NCI-H2227 (cell line): ENCODE results near the gene DVL2.
A peak's percentile ranks its signal among the peaks of the same experiment; 100 is the strongest.

ENCODE experiments used
- DNase-seq: peaks from one replicate; lab custom pipeline; 2025; ENCODE audit not compliant: unreplicated experiment; lab: John Stamatoyannopoulos, UW

The DVL2 gene

DNA sequence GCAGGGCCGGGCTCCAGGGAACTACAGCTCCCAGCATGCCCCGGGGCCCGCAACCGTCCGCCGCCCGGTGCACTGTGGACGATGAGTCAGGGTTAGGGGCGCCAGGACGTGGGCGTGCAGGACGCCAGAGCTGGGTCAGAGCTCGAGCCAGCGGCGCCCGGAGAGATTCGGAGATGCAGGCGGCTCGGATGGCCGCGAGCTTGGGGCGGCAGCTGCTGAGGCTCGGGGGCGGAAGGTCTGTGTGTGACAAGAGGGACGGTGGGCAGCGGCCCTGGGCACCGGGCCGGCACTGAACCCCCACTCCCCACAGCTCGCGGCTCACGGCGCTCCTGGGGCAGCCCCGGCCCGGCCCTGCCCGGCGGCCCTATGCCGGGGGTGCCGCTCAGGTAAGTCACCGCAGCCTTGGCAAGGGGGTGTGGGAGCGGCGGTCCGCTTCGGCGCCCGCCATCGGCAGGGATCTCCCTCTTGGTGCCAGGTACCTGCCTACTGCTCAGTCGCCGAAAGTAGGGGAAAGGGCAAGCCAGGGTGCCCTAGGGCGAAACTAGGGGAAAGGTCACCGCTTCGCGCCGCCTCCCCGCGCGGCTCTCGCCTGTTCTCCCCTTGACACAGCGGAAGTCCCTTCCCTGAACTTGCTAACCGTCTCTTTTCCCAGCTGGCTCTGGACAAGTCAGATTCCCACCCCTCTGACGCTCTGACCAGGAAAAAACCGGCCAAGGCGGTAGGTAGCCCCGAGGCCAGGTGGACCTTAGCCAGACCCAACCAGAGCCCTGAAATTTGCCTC is 14.3 kb downstream of the DVL2 start, which contains the start of the genes ACADVL and DLG4:
TSS of gene ACADVL (plus strand) at position 127 of the 781 bp plus-strand sequence. CDS start at position 174, 47 bp downstream.
TSS of gene DLG4 (minus strand) at position 25 of the 781 bp plus-strand sequence.
- peak; percentile 81 for DNase-seq

DNA sequence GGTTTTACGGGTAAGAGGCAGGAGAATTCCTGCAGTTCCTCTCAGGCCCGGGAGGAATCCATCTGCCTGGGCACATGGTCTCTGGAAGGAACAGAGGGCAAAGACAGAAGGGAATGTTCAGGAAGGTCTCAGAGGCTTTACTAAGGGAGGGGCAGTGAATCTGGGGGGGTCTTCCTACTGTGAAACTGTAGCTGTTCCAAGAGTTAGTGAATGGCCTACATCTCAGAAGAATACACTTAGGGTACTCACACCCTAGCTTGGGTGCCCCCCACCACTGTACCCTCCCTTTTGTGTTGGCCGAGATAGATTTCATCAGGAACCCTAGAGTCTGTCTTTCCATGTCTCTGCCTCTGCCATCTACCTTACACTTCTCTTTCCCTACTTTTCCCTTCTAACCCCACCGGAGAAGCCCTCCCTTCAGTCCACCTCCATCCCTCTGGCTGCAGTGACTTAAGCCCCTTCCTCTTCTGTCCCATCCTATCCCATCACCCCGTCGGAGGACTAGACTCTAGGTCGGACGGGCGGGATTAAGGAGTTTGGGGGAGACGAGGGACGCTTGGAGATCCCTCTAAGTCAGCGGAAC is 15.0 kb downstream of the DVL2 start:
- DNase-seq: no peak

DNA sequence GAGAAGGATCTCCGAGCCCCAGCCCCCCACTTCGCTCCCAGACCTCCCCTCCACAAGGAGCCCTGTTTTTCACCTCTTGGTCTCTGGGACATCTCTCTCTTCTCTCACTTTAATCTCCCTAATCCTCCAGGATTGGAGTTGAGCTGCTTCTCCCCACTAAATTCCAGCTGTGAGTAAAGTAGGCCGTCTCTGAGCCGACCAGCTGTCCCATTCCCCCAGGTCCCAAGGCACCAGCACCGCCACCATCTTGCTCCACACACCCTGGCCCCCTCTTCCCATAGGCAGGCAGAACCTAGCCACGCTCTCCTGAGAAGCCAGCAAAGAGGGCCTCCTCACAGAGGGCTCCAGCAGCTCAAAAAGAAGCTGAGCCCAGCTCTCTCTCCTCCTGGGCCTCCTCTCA is 15.6 kb downstream of the DVL2 start:
- DNase-seq: no peak

DNA sequence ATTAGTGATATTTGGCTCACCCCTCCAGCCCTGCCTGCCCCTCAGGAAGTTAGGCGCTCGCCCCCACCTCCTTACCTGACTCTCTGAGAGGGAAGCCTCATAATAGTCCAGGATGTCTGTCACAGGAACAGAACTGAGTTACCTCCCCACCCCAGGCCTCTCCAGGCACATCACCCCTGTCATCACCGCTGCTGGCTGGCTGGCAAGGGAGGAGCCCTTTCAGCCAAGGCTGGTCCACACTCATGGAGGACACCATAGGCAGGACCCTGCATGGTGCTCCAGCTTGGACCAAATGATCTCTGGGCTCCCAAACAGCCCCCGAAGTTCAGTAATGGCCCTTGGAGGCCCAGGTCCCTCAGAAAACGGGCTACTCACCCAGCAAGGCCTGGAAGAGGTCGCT is 16.2 kb downstream of the DVL2 start:
- DNase-seq: no peak

DNA sequence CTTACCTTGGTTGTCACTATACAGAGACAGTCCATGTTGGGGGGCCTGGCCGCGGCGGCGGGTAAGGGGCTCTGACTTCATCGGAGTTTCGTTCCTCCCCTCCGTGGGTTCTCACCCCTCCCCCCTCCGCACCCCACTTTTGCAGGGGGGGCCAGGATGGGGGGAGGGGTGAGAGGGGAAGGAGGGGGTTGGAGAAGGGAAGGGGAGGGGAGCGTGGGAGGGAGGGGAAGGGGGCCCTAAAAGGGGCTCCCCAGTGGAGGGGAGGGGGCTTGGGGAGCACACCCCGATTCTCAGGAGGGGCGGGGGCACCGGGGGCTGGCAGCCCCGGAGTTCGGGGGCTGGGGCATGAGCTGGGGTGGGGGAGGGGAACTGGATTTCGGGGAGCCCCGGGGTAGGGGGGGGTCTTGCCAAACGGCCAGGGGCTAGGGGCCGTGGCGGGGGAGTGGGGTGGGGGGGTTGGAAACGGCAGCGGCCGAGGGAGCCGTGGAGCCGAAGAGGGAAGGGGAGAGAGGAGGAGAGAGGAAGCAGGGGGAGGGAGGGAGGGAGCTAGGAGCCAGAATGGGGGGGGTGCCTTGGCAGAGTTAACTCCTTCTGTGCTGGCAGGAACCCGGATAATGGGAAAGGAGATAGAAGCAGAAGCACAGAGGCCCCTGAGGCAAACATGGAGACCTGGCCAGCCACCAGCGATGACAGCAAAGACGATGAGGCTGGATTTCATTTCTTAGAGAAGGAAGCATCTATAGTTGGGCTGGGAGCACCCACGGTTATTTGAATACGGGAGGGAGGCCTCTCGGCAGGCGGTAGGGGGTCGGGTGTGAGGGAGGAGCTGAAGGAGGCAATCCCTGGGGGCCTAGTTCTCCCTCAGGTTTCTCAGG is 17.0 kb downstream of the DVL2 start:
- DNase-seq: peak; percentile 60

DNA sequence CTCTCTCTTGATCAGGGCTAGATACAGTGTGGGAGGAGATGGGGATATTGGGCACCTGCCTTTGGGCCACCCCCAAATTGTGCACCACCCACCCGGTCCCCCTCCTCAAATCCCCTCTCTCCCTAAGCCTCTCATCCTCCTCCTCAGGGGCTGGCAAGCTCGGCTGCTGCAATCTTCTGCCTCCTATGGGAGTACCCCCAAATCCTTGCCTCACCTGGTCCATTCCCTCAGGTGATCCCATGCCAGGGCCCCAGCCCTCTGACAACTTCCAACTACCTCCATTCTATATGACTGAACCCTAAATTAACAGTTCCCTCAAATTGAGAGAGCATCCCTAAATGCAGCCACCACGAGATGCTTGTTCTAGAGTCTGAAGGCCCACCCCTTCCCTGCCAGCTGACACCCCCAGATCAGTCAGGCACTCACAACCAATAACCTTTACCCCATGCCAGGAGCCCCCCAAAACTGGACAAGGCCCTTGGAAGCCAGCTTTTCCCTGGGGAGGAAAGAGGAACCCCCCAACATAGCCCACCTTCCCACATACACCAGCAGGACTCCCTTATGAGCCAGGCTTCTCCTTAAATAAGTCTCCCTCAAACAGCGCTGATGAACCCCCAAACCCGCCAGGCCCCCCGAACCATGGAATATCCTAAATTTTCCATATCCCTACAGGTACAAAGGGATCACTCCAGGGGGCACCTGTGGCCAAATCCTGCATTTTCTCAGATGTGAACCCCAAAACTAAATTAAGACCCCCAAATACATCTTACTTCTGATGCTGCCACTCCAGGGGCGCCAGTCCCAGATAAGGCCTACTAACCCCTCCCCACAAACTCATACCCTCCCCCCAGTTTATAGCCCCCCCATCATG is 17.8 kb downstream of the DVL2 start:
- DNase-seq: no peak

DNA sequence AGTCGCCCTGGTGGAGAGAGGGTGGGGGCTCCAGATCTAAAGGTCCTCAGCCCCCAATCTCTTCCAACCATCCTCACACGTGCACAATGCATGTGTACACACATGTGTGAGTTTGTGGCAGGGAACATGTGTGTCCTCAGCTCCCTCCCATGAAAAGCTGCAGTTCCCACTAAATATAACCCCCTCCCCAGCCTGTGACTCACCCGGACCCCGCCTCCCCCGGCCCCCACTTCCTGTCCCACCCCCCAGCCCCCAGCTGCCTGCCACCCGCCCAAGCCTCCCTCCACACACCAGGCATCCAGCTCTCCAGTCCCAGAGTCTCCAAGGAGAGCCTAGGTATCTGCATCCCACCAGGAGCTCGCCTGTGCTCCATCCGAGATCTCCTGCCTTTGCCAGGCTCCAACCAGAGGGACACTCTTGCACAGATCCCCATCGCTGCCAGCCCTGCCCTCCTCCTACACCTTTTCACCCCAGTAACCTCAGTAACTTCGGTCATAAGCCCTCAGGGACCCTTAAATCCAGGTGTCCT is 18.6 kb downstream of the DVL2 start:
- peak; percentile 29 for DNase-seq

DNA sequence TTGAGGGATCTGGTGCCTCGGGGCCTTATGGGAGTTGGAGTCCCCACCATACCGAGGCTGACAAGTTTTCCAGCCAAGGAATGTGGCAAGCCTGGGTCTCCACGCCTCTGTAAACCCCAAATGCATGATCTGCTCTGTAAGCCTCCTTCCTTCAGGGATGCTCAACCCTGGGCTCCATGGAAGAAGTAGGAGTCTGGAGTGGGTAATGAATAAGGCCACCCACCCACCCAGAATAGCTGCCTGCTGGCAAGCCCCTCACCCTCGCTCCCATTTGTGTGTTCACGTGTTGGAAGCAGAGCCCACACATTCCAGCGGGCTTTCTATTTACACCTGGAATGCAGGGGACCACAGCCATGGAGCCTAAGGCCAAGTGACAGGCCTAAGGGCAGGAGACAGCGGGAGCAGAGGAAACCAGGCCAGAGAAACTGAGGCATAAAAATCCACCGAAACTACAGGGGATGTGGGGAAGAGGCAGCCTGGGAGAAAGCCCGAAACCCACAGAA is 19.1 kb downstream of the DVL2 start:
- no peak for DNase-seq

DNA sequence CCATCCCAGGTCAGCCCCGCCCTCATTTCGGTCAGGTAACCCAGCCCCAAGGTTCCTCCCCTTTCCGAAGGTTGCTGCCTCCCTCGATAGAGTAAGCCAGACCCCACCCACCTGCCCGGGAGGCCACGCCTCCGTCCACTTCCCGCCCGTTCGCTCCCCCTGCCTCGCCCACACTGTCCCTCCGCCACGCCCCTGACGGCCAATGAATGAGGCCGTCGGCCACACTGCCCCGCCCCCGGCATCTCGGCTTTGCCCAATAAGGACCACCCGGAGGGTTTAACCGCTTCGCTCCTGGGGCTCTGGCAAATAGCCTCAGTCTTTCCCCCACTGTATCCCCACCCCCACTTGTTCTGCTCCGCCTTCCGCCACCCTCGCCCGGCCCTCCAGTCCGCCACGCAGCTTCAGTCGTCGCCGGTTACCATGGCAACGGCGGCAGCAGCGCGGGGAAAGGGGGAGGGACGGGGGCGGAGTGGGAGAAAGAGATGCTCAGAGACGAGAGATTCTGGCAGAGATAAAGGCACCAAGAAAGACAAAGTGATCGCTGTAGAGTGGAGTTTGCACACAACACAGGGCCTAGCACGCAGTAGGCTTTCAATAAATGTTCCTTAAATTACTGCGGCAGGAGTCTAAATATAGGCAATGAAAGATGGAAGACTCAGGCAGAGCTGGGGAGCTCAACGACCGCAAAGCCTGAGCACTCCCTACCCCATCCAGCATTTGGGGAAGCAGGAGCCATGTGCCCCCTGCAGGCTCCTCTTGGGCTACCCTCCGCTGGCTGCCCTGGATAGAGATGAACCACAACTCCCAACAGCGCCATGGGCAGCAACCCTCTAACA is 19.8 kb downstream of the DVL2 start:
- DNase-seq: peak; percentile 99

DNA sequence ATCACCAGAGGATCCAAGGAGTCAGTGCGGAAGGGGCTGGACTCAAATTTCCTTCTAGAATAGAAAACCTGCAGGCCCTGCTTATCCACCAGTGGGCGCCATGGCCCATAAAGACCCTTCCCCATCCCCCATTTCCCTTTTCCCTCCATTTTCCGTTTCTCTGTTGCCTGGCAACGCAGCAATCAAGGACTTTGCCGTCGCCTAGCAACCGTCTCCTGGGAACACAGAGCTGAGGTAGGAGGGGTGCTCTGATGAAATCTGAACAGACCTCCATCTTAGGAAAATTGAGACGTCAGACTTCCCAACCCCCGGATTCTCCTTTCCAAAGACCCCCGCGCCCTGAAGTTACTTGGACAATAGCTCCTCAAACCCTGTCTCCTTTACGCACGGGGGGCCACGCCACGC is 20.4 kb downstream of the DVL2 start:
- DNase-seq: peak; percentile 98

DNA sequence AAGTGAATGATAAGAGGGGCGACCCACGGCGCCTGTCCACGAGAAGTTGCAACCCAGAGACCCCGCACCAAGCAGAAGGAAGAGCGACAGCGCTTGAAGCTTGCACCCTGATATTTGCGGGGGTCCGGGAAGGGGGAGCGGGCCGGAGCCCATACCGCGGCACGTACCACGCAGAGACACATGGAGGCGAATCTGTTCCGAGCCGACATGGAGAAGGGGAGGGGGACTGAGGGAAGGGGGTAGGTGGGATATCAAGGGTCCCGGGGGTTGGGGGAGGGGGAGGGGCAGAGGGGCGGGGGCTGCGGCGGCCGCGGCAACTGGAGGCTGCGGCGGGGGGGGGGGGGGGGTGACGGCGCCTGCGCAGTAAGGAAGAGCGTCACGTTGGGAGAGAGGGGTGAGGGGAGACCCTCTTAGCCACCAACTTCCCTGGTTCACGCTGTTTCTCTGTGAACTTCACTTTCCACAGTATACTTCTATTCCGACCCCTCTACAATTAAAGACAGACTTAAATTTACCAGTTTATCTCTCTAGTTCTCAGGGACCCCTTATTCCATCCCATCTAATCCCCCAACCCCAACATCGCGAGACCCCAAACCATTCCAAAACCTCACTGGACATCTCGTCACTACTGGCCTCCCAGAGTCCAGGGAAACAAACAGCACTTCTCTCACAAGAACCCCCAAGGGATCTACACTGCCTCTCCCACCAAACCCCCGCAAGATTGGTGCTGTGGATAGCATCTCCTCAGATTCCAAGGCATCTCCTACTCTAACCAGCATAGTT is 22.6 kb downstream of the DVL2 start:
- no peak for DNase-seq

DNA sequence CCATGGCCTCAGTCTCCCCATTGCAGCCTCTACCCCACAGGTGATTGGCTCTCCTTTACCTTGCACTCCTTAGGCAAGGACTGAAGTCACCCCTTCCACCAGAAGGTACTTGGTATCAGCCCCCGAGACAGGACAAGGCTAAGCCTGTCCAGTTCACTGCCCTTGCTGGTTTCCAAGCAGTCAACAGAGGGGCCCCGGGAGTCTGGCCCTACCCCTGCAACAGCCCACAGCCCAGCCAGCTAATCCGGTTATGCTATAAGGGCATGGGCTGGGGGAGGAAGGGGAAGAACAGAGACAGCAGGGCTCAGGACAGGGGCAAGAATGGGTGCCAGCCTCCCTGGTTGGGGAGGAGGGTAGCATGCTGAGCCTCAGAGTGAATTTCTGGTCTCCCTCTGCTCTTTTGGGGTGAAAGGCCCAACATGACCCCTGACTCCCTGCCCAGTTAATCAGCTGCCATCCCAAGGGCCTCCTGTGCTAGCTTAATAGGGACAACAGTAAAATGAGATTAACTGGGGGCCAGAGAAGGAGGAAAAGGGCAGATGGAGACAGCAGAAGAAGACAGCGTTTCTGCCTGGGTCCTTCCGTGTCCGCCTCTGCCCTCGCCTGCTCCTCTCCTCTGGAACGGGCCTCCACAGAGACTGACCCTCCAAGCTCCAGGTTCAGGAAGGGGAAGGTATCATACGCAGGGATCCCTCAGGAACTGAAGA is 25.4 kb downstream of the DVL2 start:
- no peak for DNase-seq

DNA sequence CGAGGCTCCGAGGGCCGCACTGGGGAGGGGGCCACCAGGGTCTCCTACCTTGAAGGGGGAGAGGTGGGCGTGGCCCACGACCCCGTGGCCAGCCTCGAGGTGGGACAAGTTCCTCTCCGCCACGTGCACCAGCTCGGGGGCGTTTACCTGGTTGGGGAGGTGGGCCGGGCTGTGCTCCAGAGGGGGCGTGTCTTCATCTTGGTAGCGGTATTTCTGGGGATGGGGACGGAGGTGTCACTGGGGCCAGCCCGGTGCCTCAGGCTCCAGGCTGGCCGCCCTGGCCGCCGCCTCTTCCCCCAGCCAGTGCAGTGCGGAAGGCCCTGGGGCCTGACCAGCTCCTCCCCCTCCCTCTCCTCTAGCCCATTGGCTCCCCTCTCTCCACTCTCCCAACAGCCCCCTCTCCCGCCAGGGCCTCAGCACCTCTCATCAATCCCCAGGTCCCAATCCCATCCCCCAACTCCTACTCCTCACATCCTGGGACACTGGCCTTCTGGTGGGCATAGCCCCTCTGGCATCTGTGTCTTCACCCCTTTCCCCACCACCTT is 26.2 kb downstream of the DVL2 start:
- no peak for DNase-seq

DNA sequence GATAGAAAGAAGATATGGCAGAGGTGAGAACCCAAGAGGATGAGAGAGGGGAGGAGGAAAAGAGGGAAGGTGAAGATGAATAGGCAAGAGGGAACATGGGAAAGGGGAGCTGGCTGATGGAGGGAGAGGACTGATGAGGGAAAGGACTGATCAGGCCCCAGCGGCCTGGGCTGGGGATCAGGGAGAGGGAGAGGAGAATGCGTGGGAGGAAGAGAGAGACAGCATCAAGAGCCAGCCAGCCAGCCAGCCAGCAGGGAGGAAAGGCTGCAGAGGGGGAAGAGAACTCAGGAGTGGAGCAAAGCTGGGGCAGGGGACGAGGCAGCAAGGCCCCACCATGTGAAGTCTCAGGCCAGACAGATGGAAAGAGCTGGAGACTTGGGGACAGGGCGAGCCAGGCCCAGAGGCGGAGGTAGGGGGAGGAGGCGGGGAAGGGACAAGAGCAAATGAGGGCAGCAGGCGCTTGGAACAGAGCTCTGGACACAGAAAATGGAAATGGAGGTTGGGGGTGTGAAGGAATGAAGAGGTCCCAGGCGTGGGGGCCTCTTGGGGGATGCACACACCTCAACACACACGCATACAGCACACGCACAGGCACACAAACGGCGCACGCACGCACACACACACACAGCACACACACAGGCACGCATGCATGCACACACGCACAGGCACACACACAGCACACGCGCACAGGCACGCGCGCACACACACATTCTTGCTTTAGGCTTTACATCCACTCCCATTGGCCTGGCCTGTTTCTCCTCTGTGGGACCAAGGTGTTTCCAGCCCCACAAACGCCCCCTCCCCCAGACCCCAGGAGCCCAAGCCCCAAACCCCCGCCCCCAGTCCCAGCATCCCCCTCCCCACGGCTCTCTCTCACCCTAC is 27.0 kb downstream of the DVL2 start:
- DNase-seq: no peak

DNA sequence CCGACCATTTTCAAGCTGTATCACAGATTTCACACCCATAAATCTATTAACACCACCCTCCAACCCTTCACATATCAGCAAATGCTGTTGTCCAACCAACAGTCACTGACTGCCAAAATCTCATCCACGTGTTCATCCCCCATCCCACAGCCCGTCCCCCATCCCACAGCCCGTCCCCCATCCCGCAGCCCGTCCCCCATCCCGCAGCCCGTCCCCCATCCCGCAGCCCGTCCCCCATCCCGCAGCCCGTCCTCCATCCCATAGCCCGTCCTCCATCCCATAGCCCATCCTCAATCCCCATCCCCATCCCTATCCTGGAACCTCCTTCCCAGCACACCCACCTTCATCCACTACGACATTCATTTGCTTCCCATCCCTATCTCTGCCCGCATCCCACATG is 28.8 kb downstream of the DVL2 start:
- DNase-seq: no peak

DNA sequence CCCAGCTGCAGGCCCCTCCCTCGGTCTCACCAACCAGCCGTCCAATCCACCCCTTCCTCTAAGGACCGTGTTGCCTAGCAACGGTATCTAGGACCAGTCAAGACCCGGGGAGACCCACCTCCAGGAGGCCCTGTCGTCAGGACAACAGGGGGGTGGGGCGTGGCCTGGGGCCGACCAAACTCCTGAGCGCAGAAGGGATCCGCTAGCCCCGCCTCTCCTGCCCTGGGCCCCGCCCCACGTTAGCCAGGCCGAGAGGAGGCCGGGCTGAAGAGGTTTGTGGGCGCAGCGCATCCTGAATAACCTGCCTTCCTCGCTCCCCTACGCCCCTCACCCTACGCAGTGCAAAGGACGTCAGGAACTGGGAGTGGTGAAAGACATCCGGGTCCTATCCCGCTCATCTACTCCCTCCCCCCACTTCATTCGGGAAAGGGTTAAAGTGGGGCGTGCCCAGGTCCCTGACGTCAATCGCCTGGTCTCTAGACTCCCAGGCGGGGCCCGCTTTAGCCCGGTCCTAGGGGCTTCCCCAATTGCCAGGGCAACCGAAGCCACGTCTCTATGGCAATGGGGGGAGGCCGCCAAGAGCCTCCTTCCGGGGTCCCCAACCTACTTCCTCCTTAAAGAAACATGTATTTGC is 29.4 kb downstream of the DVL2 start:
- DNase-seq: peak; percentile 98
